ENCODE data around the gene UBC.
"Not testable (repeated sequence)": the region's sequence is repeated elsewhere in the genome, so short reads cannot be mapped to it uniquely, and the experiment has no call there.

Gene UBC

GRCh38 chr12:124930586-124930985 is 16.1 kb upstream of the UBC start:
- peak; percentile 66 to 89 for DNase-seq

GRCh38 chr12:124929649-124930419 is 15.4 kb upstream of the UBC start:
- DNase-seq: no peak

DNA sequence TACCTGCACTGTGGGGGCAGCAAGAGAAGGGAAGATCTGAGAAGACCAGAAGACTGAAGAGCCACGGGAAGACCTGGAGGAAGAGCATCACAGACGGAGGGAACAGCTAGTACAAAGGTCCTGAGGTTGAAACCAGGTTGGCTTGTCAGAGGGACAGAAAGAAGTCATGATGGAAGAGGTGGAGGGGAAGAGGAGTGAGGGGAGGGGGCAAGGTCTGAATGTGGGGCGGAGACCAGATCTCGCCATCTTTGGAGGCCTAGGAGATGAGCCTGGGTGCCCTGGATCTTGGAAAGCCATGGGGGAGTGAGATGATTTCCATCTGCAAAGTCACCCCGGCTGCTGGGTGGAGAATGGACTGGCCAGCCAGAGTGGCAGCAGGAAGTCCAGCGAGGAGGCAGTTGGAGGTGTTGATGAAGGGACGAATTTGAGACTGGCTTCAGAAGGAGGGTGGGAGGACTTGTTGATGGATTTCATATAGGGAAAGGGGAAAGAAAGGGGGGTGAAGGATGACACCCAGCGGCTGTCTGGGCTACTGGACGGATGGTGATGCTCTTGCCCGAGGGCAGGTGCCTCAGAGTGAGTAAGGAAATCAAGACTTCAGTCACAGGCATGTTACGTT is 14.6 kb upstream of the UBC start:
- no peak for DNase-seq

- DNase-seq: no peak
Measured at GRCh38 chr12:124928095-124928911, 13.9 kb upstream of the UBC start.

DNA sequence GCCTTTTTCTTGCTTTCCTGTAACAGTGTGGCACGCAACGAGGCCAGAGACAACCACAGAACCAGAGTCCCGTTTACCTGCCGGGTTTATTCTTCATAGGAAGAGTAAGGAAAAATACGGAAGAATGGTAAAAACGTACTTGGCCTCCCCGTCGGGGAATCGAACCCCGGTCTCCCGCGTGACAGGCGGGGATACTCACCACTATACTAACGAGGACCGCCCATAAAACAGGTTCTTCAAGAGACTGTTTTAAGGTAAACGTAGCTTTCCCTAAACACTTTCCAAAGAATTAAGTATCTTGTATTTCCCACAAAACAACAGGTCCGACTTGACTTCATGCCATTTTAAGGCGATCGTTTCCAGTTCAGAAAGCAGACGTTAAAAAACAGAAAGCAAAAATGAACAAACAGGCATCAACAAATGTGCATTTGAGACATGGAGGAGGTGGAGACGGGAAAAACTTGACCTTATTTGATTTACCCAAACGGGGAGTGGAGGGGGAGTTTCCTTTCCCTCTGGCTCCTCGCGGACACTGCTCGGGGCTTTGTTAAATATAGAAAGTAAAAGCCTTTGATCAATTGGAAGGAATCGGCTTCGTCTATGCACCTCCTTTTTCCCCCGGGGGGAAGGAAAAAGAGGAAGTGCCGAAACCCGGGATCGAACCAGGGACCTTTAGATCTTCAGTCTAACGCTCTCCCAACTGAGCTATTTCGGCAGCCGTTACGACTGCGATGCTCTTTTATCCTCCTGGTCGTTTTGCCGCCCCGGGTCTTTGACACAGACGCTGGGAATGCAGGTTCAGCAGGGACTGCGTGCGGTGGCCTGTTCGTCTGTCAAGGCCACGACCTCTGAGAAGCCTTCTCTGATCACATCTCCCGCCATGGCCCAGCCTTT is 13.0 kb upstream of the UBC start:
- DNase-seq: peak; percentile 79 to 99

GRCh38 chr12:124925782-124926181 is 11.3 kb upstream of the UBC start:
- DNase-seq: not testable (repeated sequence)

- no peak for DNase-seq
Measured at GRCh38 chr12:124925117-124925516, 10.7 kb upstream of the UBC start.

- DNase-seq: no peak
Measured at GRCh38 chr12:124923905-124924734, 9.7 kb upstream of the UBC start.

GRCh38 chr12:124921200-124922031 is 7.0 kb upstream of the UBC start:
- DNase-seq: peak; percentile 85 to 87

- no peak for DNase-seq
Measured at GRCh38 chr12:124920353-124920935, 6.0 kb upstream of the UBC start.

DNA sequence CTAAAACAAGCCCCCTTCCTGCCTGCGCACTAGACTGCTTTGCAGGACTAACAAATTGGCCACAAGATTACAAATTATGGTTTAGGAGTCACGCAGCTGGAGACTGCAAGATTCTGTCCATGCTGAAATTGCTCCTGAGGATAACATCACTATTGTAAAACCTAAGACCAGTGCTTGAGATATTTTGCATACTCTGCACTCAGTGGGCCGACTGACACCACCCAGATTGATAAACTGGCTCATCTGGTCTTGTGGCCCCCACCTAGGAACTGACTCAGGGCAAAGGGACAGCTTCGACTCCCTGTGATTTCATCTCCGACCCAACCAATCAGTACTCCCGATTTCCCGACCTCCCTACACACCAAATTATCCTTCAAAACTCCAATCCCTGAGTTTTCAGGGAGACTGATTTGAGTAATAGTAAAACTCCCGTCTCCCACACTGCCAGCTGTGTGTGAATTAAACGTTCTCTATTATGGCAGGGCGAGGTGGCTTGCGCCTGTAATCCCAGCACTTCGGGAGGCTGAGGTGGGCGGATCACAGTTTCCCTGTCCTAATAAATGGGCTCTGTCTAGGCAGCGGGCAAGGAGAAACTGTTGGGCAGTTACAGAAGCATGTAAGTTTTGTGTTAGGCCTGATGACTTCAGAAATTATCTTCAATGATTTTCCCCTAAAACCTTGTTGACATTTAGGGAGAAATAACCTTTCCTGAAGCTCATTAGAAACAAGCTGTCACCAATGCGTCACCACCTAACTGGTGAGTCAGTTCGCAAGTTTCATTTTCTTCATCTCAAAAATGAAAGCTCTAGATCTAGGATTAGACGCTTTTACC is 5.3 kb upstream of the UBC start:
- peak; percentile 87 to 89 for DNase-seq

DNA sequence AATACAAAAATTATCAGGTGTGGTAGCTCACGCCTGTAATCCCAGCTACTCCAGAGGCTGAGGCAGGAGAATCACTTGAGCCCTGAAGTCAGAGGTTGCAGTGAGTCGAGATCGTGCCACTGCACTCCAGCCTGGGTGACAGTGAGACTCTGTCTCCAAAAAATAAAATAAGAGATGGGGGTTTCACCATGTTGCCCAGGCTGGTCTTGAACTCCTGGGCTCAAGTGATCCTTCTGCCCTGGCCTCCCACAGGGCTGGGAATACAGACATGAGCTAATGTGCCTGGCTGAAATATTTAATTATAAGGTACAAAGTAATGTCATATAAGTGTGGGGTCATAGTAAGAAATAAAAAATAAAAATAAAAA is 4.2 kb upstream of the UBC start:
- DNase-seq: not testable (repeated sequence)

- DNase-seq: peak; percentile 63 to 70
Measured at GRCh38 chr12:124917841-124918621, 3.6 kb upstream of the UBC start.

GRCh38 chr12:124917135-124917840 is 2.8 kb upstream of the UBC start:
- peak; percentile 97 to 100 for DNase-seq

GRCh38 chr12:124916374-124917134 is 2.1 kb upstream of the UBC start:
- peak; percentile 87 to 92 for DNase-seq

DNA sequence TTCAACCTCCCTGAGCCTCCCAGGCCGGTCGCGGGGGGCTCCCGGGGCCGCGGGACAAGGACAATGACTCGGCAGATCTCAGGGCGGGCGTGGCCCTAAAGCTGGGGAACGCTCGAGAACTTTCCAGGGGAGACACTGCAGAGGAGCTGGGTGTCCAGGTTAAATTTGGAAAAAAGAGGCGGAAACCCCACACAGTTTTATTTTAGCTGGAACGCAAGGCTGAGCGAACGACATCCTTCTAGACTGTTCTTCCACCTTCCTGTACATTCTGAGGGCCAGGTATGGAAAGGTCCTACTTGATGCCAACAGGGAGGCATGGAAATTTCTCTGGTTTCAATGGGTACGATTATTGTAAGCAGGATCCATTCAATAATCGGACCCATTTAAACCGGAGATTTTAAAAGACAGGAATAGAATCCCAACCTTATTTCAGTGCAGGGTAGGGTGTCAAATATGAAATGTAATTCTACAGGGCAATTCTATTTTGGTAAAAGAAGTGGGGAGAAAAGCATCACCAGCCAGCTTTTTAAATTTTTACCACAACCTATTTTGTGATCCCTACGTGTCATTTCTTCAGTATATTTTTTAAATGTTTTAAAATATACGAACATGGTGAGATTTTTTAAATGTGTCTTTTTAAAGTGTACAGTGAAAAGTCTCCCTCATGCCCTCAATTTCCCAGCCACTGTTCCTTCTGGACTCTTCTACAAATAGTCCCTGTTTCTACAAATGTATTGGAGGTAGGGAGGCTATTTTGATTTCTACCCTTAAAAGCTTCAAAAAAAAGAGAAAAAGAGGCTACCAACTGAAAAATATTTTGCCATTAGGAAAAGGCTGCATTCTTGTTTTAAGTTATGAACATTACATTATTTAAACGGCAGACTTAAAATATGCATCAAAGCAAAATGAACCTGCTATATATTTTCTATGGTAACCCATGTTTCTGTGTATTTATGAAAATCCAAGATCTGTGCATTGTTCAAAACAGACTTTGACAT is 1.1 kb upstream of the UBC start:
- DNase-seq: peak; percentile 72 to 79

All from inflammatory macrophage treated with lipopolysaccharide for 1 hour (primary cell).